ENCODE data around the gene MTMR2.

- no peak for TF ChIP-seq IKZF4 (CRISPR knock-in tag; IDR thresholded peaks at IDR 0.05; ENCODE audit: borderline replicate concordance, low read depth, not compliant biosample characterization)
- no peak for TF ChIP-seq CTCF (CRISPR knock-in tag; IDR thresholded peaks at IDR 0.05)
Measured at GRCh38 chr11:95791709-95792033, 132.2 kb downstream of the MTMR2 start.

Measured in HepG2 (cell line).